DMS 273 (cell line): ENCODE data around the gene DENND11.

Experiments
- DNase-seq: peaks from one replicate; lab custom pipeline; 2025; ENCODE audit not compliant: unreplicated experiment; lab: John Stamatoyannopoulos, UW

DENND11 gene

DNA sequence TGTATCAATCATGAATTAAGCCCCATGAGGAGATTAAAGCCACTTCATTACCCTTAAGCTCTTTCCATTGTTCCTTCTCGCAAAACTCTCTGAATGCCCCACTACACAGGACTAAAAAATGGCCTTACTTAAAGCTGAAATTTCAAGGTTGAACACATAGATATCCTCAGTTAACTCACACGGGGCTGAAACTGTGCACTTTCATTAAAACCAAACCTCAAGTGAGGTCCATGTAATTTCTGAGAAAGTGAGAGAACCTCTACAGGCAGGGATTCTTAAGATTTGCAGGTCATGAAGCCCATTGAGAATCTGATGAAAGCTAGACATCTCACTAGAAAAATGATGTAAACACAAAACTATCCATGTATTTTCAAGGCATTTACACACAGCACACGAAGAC, 15.9 kb downstream of the DENND11 start:
- no peak for DNase-seq

DNA sequence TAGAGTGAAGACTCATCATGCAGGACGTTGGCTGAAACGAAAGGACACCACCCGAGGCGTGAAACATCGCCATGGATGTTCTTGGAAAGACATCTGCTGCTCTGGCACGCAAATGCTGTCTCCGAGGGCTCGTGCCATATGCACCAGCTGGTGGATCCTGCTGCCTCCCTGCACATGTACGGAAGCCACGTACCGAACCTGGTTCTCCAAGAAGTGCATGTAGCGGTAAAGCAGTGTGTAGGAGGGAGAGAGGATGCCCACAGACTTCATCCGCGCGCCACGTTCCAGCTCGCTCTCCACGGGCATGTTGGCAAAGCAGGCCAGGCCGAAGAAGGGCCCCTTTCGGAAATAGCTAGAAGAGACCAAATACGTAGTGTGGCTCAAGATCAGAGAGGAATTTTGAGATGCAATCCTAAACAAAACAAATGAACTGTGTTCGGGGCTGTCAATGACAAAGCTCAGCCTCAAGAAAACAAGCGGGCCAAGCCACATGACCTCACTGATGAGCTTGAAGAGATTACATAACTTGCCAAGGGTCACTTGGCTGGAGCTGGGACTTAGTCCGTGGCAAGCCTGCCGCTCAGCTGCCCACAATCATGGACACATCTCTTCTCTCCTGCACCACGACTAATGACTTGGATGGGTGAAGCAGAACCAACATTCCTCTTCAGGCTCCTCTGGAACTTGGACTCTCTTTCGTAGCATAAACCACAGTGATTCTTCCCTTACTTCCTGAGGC, 16.5 kb downstream of the DENND11 start:
- peak; percentile 92 for DNase-seq

DNA sequence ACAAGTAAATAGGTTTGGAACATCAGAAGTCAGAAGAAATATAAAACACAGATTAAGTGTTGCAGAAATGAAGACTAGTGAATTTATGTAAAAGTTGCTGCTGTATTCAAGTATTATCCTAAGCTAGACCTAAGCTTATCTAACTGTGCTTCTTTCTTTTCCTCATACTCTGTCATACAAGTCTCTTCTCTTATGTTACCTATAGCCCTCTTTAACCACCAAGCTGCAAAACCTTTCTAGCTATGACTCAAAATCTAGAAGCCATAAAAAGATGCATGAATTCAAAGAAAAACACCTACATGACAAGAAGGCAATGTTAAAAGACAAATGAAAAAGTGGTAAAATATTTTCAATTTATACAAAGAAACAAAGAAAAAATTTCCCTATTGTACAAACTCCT, 23.0 kb downstream of the DENND11 start:
- no peak for DNase-seq

DNA sequence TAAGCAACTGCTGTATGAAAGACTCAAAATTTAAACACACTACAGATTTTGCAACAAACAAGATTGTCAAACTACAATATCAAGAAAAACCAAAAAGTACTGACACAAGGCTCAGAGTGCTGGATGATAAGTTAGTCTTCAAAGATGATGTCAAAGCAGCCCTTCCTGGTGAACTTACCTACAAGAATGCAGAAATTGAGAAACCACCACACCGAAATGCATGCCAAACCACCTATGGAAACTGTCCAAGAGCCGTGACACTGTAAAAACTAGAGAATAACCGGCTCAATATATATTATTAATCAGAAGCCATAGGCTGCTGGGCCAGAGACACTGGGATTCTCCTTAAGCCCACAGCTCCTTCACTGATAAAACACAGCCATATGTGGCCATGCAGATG, 25.3 kb downstream of the DENND11 start:
- no peak for DNase-seq

DNA sequence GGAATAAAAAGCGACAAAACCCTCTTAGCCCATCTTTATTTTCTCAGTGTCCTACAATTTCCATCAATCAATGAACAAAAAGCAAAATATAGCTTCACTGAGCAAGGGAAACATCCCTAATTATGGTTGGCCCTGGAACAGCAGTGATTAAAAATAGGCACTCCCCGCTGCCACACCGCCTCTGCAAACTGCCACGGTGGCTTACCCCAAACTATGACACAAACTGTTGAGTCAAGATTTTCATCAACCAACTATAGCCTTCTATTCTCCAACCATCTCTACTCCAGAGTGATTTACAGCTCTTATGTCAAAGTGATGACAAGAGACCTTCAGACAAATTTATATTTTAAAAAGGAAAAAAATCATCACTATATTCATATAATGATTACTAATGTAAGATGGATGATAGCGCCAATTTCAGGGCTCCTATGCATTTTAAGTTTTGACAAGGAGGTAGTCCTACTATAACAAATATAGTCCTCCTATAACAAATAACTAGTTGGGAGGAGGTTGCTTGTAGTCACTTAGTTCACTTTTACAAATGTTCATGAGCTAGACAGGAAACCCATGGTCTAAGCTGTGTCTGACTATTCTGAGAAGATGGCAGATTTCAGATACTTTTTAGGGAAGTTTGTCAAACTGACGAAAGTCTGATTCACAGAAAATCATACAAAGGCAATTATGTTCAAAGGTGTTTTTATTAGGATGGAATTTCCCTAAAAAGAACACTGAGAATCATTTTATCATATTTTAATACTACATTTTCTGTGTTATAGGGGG, 26.3 kb downstream of the DENND11 start:
- no peak for DNase-seq

DNA sequence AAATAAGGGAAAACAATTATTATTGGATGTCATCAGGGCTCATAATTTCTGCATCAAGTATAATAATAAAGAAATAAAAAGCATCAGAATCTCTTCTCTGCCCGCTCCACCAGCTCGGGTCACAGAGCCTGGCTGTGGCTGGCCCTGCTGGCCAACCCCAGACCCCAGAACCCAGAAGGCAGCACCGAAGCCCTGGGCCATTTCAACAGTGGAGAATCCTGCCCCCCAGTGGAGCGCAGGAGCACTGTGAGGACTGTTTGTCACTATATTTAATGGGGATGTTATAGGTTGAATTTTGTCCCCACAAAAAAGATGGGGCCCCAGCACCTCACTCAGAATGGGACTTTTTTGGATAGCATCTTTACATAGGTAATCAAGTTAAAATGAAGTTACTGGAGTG, 27.3 kb downstream of the DENND11 start:
- no peak for DNase-seq

DNA sequence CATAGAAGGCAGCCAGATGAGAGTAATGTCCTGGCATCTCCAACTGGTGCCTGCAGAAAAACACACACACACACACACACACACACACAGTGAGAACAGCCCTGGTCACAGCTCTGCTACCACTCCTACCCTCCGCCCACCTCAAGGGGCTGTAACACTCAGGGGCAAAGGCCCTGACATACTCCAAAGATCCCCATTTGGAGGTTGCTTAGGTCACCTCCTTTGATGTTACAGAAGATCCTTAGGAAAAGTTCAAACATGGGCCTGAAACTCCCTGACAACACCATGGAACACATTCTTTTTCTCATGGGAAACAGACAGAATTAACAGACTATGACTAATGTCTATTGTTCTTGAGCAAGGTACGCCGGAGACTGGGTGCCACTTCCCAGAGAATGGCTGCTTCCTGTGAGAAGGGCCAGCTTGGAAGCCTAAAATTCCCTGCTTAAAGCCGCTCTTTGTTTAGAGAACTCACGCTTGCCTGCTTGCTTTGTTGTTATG, 27.7 kb downstream of the DENND11 start:
- DNase-seq: no peak

DNA sequence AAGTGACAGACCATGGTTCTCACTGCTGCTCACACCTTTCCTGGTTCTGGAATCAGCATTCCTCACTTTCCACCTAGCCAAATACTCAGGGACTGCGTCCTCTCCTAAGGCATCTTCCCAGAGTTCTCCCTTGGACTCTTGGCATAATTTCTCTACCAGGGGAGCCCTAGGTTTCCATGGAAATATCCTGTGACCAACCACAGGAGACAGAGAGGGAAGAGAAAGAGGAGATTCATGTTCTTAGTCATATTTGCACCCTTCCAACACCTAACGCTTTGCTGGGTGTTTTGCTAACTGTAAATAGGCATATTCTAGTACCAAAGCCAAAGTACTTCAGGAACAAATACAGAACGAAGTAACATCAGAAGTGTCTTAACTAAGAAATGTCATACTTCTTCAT, 28.6 kb downstream of the DENND11 start:
- DNase-seq: no peak

DNA sequence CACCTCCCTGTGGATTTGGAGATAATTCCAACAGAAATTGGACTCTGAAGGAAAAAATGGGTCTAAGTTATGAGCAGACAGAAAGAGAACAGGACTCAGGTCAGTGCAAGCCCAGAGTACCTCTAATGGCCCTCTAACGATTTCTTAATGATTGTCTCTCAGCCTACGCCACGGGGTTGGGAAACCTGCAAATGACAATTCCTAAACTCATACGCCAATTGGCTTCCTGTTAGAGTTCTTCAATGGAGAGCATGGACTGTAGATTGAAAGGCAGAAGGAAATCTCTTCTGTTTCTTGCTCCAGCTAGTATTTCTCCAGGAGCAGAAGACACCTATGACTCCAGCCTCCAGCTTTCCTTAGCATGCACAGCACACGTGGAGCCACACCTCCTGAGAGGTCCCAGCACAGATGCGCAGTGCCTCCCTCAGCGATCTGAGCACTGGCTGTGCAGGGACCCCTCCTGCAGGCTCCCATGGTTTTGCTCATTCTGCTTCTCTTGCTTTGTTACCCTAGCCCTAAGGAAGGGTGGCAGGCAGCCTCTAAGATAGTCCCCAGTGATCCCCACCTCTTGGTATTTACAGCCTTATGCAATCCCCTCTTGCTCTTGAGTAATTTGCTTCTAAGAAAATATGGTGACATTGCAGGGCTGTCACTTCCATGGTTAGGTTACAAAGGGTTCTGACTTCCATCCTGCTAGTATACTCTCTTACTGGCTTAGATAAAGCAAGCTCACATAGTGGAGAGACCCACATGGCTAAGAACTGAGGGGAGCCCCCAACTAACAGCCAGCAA, 30.1 kb downstream of the DENND11 start:
- no peak for DNase-seq

DNA sequence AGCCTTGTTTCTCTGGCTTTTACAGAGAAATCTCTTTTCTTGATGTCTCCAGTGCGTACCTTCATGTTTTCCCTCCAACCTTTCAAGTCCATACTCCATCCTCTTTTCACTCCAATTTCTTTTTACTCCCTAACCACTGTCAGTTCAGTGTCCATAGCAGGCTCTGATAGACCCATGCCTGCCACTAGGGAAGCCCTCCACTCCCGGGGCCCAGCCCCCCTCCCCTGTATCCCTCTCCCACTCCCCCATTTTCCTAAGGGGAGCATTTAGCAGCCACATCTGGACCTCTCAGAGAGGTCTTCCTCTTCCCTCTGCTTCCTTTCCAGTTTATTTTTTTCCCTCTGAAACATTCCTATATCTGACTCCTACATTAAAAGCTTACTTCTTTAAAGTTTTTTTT, 33.1 kb downstream of the DENND11 start:
- no peak for DNase-seq

DNA sequence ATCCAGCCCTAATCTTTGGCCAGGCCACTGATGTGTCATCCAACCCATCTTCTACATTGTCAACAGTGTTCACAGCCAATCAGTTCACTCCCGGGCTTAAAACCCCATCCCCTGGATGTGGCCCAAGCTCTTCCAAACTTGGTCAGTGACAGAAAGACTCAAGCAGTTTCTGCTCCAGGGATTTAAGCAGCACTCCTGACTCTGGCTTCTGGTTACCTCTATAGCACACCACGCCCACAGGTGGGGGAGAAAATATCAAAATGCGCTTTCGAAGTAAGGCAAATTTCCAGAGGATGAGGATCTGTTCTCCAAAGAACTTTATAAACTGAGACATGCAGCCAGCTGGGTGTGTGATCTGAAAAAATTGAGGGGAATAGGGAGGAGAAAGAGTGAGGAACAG, 35.9 kb downstream of the DENND11 start:
- no peak for DNase-seq

DNA sequence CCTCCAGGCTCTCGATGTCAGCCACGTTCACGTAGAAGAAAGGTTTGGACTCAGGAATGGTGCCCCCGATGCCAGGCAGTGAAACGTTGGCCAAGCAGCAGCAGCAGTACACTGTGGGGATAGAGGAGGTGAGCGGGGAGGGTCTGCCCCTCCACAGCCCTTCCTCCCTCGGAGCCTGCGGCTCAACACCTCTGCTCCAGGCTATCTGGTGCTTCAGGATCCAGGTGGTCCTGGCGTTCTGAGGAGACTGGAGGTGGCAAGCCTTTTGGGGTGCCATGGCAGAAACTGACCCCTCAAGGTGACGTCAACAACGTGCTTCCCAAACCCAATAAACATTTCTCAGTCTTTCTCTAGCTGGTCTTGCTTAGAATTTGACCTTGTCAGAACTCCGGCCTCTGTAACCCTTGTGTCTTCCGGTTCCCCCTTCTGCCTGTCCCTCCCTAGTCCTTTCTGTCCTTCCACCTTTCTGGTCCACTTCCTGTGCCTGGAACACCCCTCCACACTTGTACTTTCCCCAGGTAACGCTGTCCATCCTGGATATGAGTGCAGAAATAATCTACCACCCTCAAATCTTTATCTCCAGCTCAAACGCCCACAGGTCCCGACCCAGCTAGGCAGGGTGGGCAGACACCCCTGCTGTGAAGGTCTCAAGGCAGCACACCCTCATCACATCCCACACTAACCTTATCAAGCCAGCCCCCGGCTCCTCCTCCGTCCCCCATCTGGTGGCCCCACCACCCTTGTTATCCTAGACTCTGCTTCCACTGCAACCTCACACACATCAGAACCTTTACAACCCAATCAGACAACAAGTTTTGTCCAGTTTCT, 36.5 kb downstream of the DENND11 start:
- no peak for DNase-seq

DNA sequence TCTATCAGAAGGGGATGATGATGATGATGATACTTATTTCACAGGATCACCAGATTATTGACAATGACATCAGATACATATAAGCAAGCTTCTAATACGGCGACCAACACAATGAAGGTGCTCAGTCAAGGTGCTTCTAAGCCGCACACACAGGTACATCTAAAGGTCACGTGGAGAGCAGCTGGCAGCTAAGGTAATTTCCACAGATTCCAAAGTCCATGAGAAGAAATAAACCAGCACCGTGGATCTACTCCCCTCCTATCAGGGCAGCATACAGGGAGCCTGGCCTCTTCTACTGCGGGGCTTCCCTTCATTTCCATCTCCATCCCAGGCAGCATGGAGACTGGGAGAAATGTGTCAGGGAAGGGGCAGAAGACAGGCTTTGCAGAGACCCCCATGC, 37.5 kb downstream of the DENND11 start:
- DNase-seq: no peak

DNA sequence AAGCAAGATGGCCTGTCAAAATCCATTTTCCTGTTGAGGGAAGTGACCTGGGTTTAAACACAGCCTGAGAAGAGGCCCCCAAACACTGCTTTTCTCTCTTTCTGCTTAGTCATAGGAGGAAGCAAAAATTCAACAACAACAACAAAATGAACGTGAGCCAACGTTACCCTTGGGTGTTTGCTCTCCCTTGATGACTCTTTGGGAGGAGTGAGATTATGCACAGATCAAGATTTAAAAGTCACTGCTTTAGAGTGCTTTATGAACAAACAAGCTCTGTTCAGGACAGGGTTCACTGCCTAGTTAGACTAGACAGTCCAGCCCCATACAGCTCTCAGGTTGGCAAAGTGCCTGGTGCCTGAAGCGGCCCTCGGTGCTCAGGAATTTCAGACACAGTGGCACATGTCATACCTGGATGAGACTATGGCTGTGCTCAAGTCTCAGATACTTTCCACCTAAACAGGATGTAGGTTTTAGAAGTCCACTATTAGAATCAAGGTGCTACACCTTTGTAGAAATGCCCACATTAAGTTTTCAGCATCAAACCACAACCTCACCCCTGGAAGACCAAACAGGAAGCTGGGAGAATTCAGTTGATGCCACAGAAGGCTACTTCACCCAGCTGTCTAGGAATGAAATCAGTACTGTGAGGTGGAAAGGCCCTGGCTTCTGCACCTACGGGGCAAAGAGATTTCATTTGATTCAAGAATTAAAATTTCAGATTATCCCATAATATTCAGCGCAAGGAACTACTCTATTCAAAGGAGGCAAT, 38.7 kb downstream of the DENND11 start:
- no peak for DNase-seq

DNA sequence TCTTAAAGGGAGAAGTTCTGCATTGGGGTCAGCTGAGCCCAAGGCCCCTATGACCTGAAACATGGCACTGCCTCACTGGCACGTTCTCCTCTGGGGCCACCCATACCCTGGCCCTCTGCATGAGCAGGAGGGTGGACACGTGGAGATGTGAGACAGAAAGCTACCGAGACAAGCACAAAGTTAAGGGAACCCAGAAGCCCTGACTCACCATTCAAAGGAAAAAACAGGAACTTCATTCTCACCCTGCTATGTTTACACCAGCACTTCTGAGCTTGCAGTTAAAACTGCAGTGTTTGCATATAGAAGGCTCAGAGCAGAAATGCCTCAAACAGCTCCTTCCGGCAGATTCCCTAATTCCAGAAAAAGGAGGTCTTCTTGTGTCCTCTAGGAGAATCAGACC, 41.7 kb downstream of the DENND11 start:
- DNase-seq: no peak

DNA sequence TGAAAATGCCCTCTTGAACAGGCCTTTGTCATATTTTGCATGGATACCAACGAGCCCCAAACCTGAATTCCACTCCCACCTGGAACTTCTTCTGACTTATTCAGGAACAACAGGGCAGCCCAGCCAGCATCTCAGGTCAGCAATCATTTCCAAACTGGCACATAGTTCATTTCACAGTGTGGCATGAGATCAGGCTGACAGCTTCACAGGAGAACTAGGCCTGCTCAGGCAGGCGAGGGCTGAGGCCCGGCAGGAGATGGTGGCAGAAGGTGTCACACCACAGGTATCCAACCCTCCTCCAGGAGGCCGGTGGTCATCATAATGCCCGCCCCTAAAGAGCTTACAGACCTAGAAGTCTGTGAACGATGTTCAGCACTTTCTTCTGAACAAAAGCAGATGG, 42.5 kb downstream of the DENND11 start:
- no peak for DNase-seq

DNA sequence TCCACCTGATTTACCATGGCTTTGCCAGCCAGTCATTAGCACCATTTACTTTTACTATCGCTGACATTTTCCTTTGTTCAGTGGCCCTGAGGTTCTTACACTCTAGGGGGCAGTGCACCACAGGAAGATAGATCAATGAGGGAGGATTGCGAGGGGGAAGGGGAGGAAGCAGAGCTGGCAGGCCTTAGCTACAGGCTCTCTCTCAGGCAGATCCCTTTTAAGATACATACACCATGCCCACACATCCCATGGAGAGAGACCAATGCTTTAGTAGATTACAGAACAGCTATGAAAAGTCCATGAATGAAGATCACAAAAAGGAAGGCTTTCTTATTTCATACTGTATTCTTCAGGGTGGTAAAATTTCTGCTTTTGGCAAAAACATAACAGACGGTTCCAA, 47.4 kb downstream of the DENND11 start:
- DNase-seq: peak; percentile 86

DNA sequence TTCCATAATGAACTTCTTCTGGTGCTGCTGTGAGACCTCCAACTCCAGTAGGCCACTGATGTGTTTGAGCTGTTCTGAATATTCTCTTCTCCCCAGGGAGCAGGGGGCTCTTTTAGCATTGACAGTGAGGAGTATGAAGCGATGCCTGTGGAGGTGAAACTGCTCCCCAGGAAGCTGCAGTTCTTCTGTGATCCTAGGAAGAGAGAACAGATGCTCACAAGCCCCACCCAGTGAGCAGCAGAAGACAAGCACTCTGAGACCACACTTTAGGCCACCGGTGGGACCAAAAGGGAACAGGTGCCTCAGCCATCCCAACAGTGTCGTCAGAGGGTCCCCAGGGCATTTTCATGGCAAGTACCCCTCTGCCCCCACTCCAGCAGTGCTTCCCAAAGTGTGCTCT, 49.3 kb downstream of the DENND11 start:
- no peak for DNase-seq
